T follicular helper cell (primary cell): Measurements from ENCODE around the gene ASB2.

Experiments used
- DNase-seq: peaks from one replicate; pipeline ENCODE4 v3.0.0-alpha.2; 2020; ENCODE audit warnings: low read depth
- total RNA-seq, 2 experiments: gene quantifications; one replicate each; lab custom pipeline; 2026; lab: John Stamatoyannopoulos, UW

The ASB2 gene, protein sequence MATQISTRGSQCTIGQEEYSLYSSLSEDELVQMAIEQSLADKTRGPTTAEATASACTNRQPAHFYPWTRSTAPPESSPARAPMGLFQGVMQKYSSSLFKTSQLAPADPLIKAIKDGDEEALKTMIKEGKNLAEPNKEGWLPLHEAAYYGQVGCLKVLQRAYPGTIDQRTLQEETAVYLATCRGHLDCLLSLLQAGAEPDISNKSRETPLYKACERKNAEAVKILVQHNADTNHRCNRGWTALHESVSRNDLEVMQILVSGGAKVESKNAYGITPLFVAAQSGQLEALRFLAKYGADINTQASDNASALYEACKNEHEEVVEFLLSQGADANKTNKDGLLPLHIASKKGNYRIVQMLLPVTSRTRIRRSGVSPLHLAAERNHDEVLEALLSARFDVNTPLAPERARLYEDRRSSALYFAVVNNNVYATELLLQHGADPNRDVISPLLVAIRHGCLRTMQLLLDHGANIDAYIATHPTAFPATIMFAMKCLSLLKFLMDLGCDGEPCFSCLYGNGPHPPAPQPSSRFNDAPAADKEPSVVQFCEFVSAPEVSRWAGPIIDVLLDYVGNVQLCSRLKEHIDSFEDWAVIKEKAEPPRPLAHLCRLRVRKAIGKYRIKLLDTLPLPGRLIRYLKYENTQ
- total RNA-seq, result 12.4 to 28.9 reads per million in 2 experiments

DNA sequence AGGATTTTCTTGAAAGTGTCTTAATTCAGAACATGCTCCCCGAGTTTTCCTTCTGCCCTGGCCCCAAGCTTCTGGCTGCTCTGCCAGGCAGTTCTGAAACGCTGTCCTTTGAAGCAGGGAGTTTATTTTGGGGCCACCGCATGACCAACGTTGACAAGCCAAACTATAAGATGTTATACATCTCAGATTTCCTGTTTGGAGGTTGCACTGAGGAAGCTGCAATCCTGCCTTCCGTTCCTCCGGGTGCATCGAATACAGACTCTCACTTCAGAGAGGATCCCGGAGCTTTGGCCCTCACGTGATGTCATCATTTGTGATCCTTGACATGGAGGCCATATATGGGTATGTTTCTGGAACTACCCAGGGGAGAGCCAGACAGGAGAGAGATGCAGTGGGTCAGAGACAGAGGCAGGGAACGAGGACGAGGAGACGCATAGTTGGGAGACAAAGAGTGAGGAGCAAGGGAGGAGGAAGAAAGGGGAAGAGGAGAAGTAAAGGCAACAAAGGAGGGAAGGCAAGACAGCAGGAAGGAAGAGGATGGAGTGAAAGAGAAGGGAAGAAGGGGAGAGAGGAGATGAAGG lies at the start of gene ASB2:
Gene ASB2 (minus strand): TSS at position 94 of the 581 bp plus-strand sequence. CDS start 12,031 bp downstream, outside the sequence.
- no peak for DNase-seq

DNA sequence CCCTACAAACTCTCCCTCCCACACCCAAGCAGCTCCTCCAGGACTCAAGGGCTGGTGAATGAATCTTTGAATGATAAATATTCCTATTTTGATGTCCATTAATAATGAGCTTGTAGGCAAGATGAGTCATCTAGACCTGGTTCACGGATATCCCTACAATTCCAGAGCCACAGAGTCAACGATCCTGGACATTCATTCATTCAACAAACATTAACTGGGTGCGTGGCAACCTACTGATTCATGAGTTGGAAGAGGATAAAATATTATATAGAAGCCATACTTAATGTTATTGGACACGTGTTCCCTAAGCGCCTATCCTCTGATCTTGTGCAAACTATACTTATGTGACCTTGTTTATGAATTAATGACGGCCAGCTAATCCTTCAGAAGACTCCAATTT lies 49.4 kb upstream of the ASB2 start:
- no peak for DNase-seq

DNA sequence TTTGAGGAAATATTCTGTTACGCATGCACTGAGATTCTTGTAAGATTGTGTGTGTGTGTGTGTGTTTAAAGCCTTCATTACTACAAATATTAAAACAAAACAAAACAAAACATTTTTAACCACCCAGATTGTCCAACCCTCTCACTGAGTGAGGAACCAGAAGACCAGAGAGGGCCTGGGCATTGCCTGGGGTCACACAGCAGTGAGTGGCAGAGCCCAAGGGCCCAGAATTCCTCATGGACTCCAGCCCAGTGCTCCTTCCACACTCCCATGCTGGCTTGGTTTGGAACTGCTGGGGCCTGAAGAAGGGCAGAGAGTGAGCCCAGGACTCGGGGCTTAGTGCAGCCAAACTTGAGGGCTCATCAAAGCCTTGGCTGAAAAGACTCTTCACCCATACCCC lies 48.2 kb upstream of the ASB2 start:
- DNase-seq, result no peak

DNA sequence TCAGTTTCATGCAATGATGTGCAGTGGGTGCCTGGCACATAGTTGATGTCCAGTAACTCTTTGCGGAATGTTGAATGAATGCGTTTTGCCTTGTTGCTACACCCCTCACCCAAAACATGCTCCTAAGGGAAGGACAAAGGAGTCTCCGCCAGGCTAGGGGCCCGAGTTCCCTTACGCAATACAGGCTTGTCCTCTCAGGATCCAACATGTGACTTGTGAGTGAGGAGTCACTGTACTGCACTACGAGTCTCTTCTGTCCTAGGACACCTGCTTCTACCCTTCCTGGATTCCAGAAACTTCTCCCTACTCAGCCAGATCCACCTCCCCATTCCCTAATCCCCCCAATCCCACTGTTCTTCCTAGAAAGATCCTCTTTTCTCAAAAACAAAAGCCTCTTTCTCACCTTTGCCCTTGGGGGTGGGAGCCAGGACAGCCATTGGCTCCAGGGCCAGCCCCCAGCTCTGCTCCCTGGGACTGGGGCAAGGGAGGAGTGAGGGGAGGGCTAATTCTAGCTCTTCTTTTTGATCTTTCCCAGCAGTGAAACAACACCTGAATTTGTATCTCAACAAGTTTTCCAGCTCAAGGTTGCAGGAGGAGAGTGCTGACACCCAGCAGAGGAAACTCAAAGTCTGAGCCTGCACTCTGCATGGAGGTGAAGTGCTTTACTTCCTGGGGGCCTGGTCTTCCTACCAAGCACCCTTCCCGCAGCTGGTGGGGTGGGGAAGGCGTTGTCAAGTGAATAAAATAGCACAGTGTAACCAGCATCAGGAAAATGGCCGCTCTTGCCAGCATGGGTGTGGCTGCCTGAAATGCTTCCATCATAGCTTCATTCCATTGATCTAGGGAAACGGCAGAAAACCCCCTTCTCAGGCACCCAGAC lies 46.4 kb upstream of the ASB2 start:
- DNase-seq, result no peak

DNA sequence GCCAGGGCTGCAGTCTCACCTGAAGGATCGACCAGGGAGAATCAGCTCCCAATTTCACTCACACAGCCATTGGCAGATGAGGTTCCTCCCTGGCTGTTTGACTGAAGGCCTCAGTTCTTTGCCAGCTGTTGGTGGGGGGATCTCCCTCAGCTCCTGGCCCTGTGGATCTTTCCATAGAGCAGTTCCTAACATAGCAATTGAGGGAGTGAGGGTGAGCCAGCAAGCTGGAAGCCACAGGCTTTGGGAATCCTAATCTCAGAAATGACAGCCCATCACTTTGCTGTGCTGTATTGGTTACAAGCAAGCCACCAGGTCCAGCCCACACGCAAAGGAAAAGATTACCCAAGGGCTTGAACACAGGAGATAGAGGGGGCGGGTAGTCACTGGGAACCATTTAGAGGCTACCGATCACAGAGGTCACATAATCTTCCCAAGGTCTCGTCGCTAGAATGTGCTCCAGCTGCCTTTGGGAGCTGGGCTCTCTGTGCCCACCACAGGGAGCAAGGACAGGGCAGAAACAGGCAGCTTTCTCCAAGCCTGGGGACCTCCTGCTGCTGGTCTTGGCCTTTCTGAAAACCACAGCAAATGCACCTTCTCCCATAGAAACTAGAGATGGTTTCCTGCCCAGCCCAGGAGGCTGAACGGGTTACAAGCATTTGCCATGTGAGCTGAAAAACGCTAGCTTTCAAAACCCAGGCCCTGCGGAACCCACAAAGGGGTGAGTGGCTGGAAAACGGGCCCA lies 45.2 kb upstream of the ASB2 start:
- DNase-seq, result no peak

DNA sequence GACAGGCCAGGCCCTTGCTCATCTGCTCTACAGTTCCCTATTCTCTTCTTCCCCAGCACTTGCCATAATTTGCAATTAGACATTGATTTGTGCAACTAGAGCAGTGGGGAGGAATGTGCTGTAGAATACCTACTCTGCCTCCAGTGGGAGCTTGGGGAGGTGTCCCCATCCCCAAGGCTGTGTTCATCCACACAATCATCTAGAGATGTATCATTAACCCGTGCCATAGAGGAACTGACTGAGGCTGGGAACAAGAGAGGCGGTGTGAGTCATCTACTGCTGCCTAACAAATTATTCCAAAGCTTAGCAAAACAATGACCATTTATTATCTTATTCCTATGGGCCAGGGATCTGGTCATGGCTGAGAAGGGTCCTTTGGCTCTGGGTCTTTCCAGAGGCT lies 44.6 kb upstream of the ASB2 start:
- DNase-seq, result no peak

DNA sequence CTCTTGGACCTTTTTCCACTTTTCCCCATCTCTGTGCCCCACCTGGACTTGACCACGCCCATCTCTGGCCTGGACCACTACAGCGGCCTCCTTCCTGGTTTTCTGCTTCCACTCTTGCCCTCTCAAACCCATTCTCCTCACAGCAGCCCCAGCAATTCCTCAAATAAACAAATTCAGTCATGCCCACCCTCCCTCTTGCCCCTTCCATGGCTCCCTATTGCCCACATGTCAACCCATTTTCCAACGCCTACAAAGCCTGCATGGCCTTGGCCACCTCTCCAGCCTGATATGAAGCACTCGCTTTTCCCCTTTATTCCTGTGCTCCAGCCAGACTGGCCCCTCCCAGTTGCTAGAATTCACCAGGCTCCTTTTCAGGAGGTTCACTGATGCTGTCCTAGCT lies 43.9 kb upstream of the ASB2 start:
- DNase-seq, result no peak

DNA sequence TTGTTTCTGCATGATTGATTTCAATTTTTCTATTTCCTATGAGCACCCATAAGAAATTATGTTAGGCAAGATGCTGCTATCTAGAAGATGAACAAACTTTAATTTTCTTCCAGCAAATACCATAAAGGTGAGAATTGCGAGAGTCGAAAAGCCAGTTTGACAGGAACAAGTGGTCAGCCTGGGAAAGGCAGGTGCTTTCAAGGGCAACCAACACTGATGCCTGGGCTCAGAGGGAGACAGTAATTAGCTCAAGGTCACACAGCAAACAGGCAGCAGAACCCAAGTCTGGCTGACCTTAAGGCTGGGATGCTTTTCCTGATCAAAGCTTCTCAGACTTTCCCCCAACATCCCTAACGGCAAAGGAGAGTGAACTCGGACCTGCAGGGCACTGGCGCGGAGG lies 43.0 kb upstream of the ASB2 start:
- DNase-seq, result no peak

DNA sequence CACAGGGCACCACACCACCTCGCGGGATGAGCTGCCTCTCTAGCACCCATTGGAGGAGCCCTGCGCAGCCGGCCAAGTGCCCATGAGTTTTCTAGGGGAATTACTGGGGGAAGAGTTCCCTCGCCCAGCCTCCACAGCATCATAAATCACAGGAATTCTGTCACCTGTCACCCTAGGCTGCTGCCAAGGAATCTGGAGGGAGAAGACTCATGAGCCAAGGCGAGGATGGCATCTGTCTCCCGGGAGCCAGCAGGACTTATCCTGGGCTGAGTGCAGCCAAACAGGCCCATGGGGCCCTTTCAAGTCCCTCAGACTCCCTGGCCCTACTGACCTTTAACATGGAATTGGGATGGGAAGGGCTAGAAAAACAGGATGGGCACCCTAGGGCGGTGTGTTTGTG lies 41.9 kb upstream of the ASB2 start:
- DNase-seq, result no peak

DNA sequence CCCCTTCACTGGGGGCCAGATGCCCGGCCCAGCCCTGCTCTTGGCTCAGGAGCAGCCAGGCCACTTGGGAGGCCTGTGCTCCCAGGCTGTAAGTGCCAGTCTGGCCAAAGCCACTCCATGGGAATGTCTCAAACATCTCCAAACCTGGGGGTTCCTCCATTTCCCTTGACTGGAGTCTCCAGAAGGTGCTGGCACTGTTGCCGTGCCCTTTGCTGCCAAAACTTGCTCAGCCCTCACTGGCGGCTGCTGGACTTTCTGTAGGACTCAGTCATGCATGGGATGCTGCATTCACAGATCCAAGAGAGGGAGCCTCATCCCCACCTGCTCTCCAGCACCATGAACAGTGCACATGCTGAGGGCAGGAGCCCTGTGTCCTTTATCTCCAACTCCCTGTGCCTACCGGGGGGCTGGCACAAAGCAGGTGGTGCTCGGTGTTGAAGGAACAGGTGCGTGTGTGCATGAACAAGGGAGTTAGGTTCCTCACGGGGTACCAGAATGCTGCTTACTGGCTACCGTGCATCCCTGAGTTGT lies 40.1 kb upstream of the ASB2 start:
- DNase-seq, result no peak

DNA sequence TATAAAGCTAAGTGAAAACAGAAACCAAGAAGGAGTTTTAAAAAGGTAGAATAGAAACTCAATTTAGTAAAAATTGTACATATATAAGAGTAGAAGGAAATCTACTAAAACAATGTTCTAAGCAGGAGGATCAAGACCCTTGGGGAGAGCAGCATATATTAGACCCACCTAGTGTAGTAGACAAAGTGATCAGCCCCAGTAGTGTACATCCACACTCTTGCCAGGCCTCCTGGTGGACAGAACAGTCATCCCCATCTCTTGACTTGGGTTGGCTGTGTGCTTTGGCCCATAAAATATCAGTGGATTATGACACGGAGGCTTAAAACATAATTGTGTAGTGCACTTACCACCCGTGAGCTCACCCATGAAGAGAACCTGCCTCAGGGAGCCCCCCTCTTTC lies 38.9 kb upstream of the ASB2 start:
- no peak for DNase-seq

DNA sequence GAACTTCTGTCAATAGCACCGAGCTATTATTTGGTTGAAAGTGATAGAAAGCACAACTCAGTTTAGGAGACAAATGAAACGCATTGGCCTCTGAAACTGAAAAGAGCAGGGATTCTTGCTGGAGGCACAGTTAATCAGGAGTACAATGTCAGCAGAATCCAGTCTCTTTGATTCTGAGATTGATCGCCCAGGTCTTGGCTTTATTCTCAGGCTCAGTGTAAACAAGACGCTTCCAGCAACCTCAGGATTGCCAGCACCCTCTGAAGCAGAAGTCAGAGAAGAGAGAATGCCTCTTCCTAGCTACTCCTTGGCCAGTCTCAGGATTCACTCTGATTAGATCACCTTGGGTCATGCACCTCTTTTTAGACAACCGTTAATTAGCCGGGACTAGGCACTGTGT lies 38.0 kb upstream of the ASB2 start:
- no peak for DNase-seq

DNA sequence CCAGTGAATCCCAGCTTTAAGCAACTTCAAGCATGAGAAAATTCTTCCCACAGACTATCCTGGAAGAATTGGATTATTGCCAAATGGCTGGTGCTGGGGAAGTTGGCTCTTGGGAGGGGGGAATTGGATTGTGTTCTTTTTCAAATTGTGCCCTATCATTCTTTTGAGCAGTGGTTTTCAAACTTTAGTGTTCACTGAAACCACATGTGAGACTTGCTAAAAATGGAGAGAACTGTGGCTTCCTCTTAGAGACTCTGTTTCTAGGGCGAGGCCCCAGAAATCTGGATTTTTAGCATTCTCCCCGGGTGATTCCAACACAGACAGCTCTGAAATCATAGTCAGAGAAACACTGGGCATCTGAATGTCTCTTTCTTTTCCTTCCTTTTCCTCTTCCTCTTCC lies 35.4 kb upstream of the ASB2 start:
- DNase-seq, result no peak

DNA sequence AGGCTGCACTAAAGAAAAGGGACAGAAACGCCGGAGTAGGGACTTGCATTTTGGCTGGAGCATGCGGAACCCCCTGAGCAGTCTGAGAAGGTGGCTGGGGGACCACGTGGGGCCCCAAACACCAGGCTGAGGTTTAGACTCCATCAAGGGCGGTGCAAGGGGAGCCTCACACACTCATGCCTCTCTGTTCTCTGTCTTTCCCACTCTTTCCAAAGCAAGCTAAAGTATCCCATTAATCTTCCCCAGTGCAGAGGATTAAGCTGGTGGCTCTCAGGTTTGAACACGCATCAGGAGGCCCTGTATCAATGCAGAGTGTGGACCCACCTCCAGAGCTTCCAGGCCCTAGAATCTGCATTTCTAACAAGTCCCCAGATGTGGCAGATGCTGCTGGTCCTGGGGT lies 34.3 kb upstream of the ASB2 start:
- no peak for DNase-seq

DNA sequence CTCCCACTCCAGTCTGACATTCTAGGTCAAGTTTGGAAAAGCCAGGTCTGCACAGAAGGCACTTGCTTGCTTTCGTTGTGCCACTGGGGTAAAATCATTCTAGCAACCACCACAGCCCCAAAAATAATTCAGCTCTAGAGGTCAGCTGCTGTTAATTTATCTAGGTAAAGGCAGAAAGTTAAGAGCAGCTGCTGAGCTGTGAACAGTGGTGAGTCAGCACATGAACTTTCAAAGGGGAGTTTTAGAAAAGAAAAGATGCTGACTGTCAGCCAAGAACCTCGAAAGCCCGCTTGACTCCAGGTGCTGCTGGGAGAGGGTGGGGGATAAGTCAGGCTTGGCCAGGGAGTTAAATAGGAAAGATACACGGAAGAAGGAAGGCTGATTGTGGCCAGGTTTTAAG lies 33.4 kb upstream of the ASB2 start:
- no peak for DNase-seq

DNA sequence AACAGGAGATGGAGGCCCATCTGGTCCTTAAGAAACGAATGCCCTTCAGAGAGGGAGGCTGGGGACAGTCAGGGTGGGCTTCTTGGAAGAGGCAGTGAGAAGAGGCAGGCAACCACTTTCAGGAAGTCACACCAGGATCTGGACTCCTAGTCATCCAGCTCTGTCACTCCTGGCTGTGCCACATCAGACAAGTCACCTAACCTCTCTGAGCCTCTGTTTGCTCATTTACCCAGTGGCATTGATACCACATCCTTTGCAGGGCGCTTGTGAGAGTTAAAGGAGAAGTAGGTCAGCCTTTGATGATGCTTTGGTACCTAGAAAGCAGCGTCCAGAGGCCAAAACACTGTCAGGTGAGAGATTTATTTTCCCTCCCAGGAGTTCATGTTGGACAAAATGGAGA lies 31.9 kb upstream of the ASB2 start:
- no peak for DNase-seq

DNA sequence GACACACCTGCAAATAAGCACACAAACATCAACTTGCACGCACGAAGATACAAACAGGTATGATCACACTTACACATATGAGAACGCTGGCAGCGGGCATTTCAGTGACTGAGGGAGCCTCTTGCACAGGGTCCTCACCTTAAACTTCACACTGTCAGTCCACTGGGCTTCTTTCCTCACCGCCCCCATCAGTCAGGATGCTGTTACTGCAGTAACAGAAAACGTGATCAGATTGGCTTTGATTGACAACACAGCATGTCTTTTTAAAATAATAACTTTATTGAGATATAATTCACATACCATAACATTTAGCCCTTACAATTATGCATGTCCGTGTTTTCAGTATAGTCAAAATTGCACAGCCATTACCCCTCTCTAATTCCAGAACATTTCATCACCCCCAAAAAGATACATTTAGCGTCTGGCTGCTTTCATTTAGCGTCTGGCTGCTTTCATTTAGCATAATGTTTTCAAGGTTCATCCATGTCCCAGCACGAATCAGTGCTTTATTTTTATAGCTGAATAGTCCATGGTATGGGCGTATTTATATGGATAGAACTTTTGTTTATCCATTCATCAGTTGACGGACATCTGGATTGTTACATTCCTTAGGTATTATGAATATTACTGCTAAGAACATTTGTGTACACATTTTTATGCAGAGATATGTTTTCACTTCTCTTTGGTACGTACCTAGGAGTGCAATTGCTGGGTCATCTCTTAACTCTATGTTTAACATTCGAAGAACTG lies 29.1 kb upstream of the ASB2 start:
- DNase-seq, result no peak

DNA sequence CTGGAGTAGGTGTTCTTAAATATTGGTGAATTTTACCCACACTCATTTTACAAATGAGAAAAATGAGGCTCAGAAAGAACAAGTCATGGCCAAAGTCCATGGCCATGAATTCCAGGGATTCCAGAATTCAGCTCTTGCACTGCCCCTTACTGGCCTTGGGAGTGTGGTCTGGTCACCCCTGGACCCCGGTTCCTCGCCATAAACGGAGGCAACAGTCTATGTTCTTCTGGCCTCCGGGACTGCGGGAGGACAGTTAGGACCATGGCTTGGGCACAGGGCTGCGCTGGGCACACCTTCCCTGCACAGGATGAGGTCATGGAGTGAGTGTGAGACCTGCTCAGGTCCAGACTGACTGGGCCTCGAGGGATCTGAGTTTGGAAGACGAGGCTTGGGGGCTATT lies 27.6 kb upstream of the ASB2 start:
- no peak for DNase-seq

DNA sequence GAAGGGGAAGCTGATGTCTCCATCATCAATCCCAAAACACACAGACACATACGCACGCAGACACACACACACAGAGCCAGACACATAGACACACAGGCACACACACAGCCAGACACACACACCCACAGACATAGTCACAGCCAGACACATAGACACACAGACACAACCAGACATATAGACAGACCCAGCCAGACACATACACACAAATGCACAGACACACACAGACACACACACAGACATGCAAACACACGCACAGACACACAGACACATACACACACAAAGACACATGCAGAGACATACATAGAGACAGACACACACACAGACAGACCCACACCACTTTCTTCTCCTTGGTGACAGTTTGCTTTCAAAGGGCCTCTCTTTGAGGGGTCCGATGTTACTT lies 27.0 kb upstream of the ASB2 start:
- DNase-seq, result no peak
